MCF 10A (cell line): ENCODE data around the gene CCDC92B. TPM values are rescaled to one million over a fixed set of nuclear protein-coding genes. Genes with fewer than 3 reads are reported as not detected.
"Not testable (repeated sequence)": the region's sequence is repeated elsewhere in the genome, so short reads cannot be mapped to it uniquely, and the experiment has no call there.

Experiments used
- BruUV-seq: library from RNA; stranded (reverse); fragments of 400-500 nt; replicated peaks from 2 replicates; lab custom pipeline; 2021; lab: Mats Ljungman, UMichigan
- CTCF ChIA-PET: fragments of 300-600 bp; sonication (Branson Sonifier 250); formaldehyde crosslinking; extraction: SDS; loops from one replicate; lab custom pipeline; 2021; ENCODE audit warnings: antibody characterized with exemption, inconsistent platforms; lab: Yijun Ruan, JAX
- POLR2A ChIA-PET: fragments of 300-600, 350-650 bp; sonication (Branson Sonifier 250); formaldehyde crosslinking; extraction: SDS; loops from one replicate; lab custom pipeline; 2020; ENCODE audit warnings: antibody characterized with exemption, inconsistent platforms; lab: Yijun Ruan, JAX
- DNase-seq: peaks from one replicate; pipeline ENCODE4 v3.0.0-alpha.2; 2018; ENCODE audit not compliant: unreplicated experiment
- H3K27ac Mint-ChIP-seq: one replicate; pipeline ENCODE4 v1.8.0; 2022; ENCODE audit warnings: mild to moderate bottlenecking, low read depth, mixed read lengths; ENCODE audit not compliant: unreplicated experiment
- H3K27me3 Mint-ChIP-seq: one replicate; pipeline ENCODE4 v1.8.0; 2022; ENCODE audit warnings: mixed read lengths; ENCODE audit not compliant: insufficient read depth, unreplicated experiment
- H3K36me3 Mint-ChIP-seq: one replicate; pipeline ENCODE4 v1.8.0; 2022; ENCODE audit warnings: mild to moderate bottlenecking, moderate library complexity, mixed read lengths; ENCODE audit not compliant: insufficient read depth, unreplicated experiment
- H3K4me1 Mint-ChIP-seq: one replicate; pipeline ENCODE4 v1.8.0; 2022; ENCODE audit warnings: mixed read lengths; ENCODE audit not compliant: insufficient read depth, unreplicated experiment
- H3K4me3 Mint-ChIP-seq: one replicate; pipeline ENCODE4 v1.8.0; 2022; ENCODE audit warnings: mild to moderate bottlenecking, moderate library complexity, mixed read lengths; ENCODE audit not compliant: unreplicated experiment
- H3K9me3 Mint-ChIP-seq: one replicate; pipeline ENCODE4 v1.8.0; 2022; ENCODE audit warnings: mixed read lengths; ENCODE audit not compliant: unreplicated experiment
- intact Hi-C: fragments of 100-400 bp; cut with micrococcal nuclease; formaldehyde crosslinking; loops from 2 replicates; pipeline ENCODE4 v1.14.1; 2022
- total RNA-seq: library from RNA; stranded (reverse); gene quantifications from 2 replicates; pipeline ENCODE4 v1.2.3, GENCODE V29; 2022
- TF ChIP-seq, protein P1 (sequence below): fragments of 200-600 bp; IDR thresholded peaks from one replicate; pipeline ENCODE4 v1.8.0; 2022; ENCODE audit warnings: antibody characterized with exemption, mild to moderate bottlenecking; ENCODE audit not compliant: unreplicated experiment

CCDC92B gene
- total RNA-seq, 1 experiment from 2014 or later: not detected

DNA sequence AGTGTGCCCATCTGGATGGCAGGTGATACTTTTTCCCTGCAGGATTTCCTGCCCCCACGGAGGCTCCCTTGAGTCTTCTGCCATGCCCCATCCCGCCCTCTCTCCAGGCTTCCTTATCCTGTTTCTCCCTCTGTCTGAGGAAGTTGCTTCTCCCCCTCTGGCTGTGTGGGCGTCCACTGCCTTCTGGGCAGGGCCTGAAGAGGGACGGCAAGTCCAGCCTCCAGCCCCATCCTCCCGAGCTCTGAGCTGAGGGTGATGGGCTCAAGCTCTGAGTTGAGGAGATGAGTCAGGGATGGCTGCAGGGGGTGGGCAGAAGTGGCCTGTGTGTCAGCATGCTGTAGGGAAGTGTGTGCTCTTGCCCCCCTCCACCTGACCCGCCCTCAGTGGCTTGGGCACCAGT, 32.6 kb upstream of the CCDC92B start:
- Mint-ChIP-seq H3K9me3 (no peaks in the 10 kb centered on the region), H3K27me3 (peaks cover 18% of the 10 kb centered on the region), H3K4me3 (no peak overlapping the region), H3K36me3 (no peaks in the 10 kb centered on the region), H3K27ac (no peak overlapping the region), H3K4me1 (no peaks in the 10 kb centered on the region)
- intact Hi-C loops: no loop called here
- CTCF ChIA-PET: no interaction called here
- no TSS peak for BruUV-seq
- DNase-seq: no peak
- POLR2A ChIA-PET: no interaction called here
- TF ChIP-seq, protein P1, sequence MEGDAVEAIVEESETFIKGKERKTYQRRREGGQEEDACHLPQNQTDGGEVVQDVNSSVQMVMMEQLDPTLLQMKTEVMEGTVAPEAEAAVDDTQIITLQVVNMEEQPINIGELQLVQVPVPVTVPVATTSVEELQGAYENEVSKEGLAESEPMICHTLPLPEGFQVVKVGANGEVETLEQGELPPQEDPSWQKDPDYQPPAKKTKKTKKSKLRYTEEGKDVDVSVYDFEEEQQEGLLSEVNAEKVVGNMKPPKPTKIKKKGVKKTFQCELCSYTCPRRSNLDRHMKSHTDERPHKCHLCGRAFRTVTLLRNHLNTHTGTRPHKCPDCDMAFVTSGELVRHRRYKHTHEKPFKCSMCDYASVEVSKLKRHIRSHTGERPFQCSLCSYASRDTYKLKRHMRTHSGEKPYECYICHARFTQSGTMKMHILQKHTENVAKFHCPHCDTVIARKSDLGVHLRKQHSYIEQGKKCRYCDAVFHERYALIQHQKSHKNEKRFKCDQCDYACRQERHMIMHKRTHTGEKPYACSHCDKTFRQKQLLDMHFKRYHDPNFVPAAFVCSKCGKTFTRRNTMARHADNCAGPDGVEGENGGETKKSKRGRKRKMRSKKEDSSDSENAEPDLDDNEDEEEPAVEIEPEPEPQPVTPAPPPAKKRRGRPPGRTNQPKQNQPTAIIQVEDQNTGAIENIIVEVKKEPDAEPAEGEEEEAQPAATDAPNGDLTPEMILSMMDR: no peak

DNA sequence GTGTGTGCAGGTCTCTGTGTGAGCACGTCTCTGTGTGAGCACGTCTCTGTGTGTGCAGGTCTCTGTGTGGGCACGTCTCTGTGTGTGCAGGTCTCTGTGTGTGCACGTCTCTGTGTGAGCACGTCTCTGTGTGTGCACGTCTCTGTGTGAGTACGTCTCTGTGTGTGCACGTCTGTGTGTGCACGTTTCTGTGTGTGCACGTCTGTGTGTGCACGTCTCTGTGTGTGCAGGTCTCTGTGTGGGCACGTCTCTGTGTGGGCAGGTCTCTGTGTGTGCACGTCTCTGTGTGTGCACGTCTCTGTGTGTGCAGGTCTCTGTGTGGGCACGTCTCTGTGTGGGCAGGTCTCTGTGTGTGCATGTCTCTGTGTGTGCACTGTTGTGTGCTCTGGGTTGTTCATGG, 32.1 kb upstream of the CCDC92B start:
- H3K27ac Mint-ChIP-seq, H3K36me3 Mint-ChIP-seq, POLR2A ChIA-PET, H3K4me3 Mint-ChIP-seq, H3K4me1 Mint-ChIP-seq, DNase-seq, CTCF ChIA-PET, H3K9me3 Mint-ChIP-seq, BruUV-seq, intact Hi-C loops: not testable (repeated sequence)
- peaks cover 23% of the 10 kb centered on the region for H3K27me3 Mint-ChIP-seq

DNA sequence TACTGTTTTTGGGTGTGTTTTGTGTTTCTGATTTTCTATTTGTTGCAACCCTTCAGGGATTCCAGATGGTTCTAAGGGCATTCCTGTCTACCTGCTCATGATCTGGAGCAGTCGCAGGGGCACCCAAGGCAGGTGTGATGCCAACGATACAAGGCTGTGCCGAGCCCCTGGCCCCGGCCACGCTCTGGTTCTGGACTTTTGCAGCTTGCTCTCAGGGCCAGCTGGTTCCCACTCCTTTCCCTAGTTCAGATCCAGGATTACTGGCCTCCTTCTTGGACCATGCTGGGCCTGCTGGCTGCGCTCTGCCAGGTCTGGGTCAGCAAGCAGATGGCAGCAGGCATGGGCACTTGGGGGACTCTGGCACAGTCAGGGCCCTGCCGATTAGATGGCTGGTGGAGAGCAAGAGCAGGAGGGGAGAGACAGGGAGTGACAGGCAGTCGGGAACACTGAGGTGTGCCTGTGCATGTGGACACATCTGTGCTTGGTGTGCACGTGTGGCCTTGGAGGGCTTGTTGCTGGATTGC, 31.5 kb upstream of the CCDC92B start:
- intact Hi-C loops: no loop called here
- TF ChIP-seq, protein P1: no peak
- H3K27me3 Mint-ChIP-seq: peaks cover 24% of the 10 kb centered on the region
- no peak overlapping the region for H3K27ac Mint-ChIP-seq
- ChIA-PET CTCF (no interaction called here), POLR2A (interaction anchor here (0.7 kb wide), 1 partner anchor 195 kb away, joined by 3 read pairs; no protein-coding TSS in a partner anchor)
- H3K4me3 Mint-ChIP-seq: no peak overlapping the region
- H3K9me3 Mint-ChIP-seq: no peaks in the 10 kb centered on the region
- H3K4me1 Mint-ChIP-seq: no peaks in the 10 kb centered on the region
- H3K36me3 Mint-ChIP-seq: no peaks in the 10 kb centered on the region
- DNase-seq: no peak
- no TSS peak for BruUV-seq

DNA sequence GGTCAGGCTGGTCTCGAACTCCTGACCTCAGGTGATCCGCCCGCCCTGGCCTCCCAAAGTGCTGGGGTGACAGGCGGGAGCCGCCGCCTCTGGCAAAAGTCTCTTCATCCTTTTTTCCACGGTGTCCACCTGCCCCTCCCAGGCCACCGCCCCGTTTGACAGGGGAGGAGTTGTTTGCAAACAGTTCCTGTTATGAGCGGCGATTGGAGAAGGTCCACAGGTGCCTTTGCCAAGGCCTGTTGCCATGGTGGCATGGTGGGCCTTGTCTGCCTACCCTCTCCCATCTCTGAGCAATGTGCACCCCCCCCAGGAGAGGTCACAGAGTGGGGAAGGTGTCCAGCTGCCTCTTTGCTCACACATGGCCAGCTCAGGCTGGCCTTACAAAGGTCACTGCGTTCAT, 30.8 kb upstream of the CCDC92B start:
- TF ChIP-seq, protein P1: no peak
- Mint-ChIP-seq H3K36me3 (no peaks in the 10 kb centered on the region), H3K4me3 (no peak overlapping the region), H3K4me1 (no peaks in the 10 kb centered on the region), H3K9me3 (no peaks in the 10 kb centered on the region), H3K27ac (no peak overlapping the region), H3K27me3 (peaks cover 31% of the 10 kb centered on the region)
- DNase-seq: no peak
- intact Hi-C loops: no loop called here
- ChIA-PET POLR2A (no interaction called here), CTCF (no interaction called here)
- no TSS peak for BruUV-seq

GRCh38 chr17:2779545-2779944, 30.1 kb upstream of the CCDC92B start:
- POLR2A ChIA-PET: no interaction called here
- CTCF ChIA-PET: no interaction called here
- intact Hi-C loops: no loop called here
- Mint-ChIP-seq H3K36me3 (no peaks in the 10 kb centered on the region), H3K9me3 (no peaks in the 10 kb centered on the region), H3K27ac (no peak overlapping the region), H3K4me3 (no peak overlapping the region), H3K27me3 (peaks cover 38% of the 10 kb centered on the region), H3K4me1 (no peaks in the 10 kb centered on the region)
- no TSS peak for BruUV-seq
- no peak for DNase-seq
- TF ChIP-seq, protein P1: no peak
